ENCODE results near the gene PRDM12. TPM values are rescaled to one million over a fixed set of nuclear protein-coding genes. Genes with fewer than 3 reads are reported as not detected.

The PRDM12 gene
- total RNA-seq, 4 donors from 2014 or later, result not detected

DNA sequence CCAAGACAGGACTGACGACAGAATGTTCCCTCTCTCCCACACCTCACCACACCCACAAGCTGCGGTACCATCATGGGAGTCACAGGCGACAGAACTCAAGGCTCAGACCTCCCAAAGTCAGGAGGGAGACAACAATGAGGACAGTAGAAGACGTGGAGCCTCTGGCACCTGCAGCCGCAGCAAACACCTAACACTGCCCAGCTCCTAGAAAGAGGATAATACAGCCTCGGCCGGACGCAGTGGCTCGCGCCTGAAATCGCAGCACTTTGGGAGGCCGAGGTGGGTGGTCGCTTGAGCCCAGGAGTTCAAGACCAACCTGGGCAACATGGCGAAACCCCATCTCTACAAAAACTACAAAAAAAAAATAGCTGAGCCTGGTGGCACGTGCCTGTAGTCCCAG lies 13.2 kb upstream of the PRDM12 start:
- H3K36me3 ChIP-seq, result no peaks in the 10 kb centered on the region
- no peak for DNase-seq (ENCODE audit: extremely low spot score)
- H3K4me3 ChIP-seq, result no peak overlapping the region
- no peak overlapping the region for H3K27ac ChIP-seq (replicated peaks in 1 of 4)
- intact Hi-C loops (cut with DNase I), result no loop called here
- H3K27me3 ChIP-seq, result peaks cover 0 to 63% (median 0%) of the 10 kb centered on the region in 4 donors
- 83% methylated on average over 8 of the region's 15 CpGs for WGBS
- TF ChIP-seq, protein P1, sequence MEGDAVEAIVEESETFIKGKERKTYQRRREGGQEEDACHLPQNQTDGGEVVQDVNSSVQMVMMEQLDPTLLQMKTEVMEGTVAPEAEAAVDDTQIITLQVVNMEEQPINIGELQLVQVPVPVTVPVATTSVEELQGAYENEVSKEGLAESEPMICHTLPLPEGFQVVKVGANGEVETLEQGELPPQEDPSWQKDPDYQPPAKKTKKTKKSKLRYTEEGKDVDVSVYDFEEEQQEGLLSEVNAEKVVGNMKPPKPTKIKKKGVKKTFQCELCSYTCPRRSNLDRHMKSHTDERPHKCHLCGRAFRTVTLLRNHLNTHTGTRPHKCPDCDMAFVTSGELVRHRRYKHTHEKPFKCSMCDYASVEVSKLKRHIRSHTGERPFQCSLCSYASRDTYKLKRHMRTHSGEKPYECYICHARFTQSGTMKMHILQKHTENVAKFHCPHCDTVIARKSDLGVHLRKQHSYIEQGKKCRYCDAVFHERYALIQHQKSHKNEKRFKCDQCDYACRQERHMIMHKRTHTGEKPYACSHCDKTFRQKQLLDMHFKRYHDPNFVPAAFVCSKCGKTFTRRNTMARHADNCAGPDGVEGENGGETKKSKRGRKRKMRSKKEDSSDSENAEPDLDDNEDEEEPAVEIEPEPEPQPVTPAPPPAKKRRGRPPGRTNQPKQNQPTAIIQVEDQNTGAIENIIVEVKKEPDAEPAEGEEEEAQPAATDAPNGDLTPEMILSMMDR (IDR thresholded peaks at IDR 0.05), result no peak
- TF ChIP-seq POLR2AphosphoS5 (IDR thresholded peaks at IDR 0.05), result no peak
- no peak for TF ChIP-seq EP300 (IDR thresholded peaks at IDR 0.05)
- no peak for TF ChIP-seq POLR2A (IDR thresholded peaks at IDR 0.05; ENCODE audit: low read depth)
- no peaks in the 10 kb centered on the region for H3K4me1 ChIP-seq
- peaks cover 0 to 4% (median 0%) of the 10 kb centered on the region in 4 donors for H3K9me3 ChIP-seq

DNA sequence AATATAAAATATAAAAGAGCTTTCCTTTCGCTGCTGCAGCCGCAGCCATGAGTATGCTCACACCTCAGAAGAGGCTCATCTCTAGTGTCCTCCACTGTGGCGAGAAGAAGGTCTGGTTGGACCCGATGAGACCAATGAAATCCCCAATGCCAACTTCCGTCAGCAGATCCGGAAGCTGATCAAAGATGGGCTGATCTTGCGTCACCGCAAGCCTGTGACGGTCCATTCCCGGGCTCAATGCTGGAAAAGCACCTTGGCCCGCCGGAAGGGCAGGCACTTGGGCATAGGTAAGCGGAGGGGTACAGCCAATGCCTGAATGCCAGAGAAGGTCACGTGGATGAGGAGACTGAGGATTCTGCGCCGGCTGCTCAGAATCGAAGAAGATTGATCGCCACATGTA lies 12.6 kb upstream of the PRDM12 start:
- H3K4me1 ChIP-seq, result no peaks in the 10 kb centered on the region
- no peak overlapping the region for H3K4me3 ChIP-seq
- 94% methylated on average over 8 of the region's 18 CpGs for WGBS
- no peak overlapping the region for H3K27ac ChIP-seq (replicated peaks in 1 of 4)
- DNase-seq (ENCODE audit: extremely low spot score), result no peak
- no peaks in the 10 kb centered on the region for H3K9me3 ChIP-seq
- H3K27me3 ChIP-seq, result peaks cover 0 to 65% (median 0%) of the 10 kb centered on the region in 4 donors
- no peaks in the 10 kb centered on the region for H3K36me3 ChIP-seq
- TF ChIP-seq EP300 (IDR thresholded peaks at IDR 0.05), result no peak
- TF ChIP-seq, protein P1 (IDR thresholded peaks at IDR 0.05), result no peak
- no peak for TF ChIP-seq POLR2A (IDR thresholded peaks at IDR 0.05; ENCODE audit: low read depth)
- TF ChIP-seq POLR2AphosphoS5 (IDR thresholded peaks at IDR 0.05), result no peak
- intact Hi-C loops (cut with DNase I), result no loop called here

DNA sequence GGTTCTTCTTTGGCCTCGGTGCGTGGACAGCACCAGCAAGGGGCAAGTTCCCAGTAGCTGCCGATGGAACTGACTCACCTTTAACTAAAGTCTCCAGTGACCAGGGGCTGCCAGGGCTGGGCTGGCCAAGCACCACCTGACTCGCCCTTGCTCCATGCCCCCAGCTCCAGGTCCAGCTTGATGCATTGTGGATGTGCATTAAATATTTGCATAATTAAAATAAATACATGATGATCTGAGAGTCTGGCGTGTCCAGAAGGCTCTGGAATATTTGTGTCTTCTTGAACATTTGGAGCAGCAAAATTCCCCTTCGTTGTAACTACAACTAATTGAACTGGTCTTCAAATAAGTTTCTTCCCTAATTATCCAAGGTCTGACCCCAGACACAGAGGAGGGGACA lies 9.5 kb upstream of the PRDM12 start:
- intact Hi-C loops (cut with DNase I), result no loop called here
- TF ChIP-seq POLR2AphosphoS5 (IDR thresholded peaks at IDR 0.05), result no peak
- TF ChIP-seq POLR2A (IDR thresholded peaks at IDR 0.05; ENCODE audit: low read depth), result no peak
- TF ChIP-seq, protein P1 (IDR thresholded peaks at IDR 0.05), result no peak
- no peak for TF ChIP-seq EP300 (IDR thresholded peaks at IDR 0.05)
- Histone ChIP-seq H3K27me3 (peaks cover 6 to 83% (median 24%) of the 10 kb centered on the region in 4 donors), H3K9me3 (no peaks in the 10 kb centered on the region), H3K4me3 (no peak overlapping the region), H3K36me3 (no peaks in the 10 kb centered on the region), H3K27ac (replicated peaks in 1 of 4) (no peak overlapping the region), H3K4me1 (peaks cover 4 to 8% (median 8%) of the 10 kb centered on the region in 4 donors)
- 81% methylated on average over 6 of the region's 6 CpGs for WGBS
- no peak for DNase-seq (ENCODE audit: extremely low spot score)

DNA sequence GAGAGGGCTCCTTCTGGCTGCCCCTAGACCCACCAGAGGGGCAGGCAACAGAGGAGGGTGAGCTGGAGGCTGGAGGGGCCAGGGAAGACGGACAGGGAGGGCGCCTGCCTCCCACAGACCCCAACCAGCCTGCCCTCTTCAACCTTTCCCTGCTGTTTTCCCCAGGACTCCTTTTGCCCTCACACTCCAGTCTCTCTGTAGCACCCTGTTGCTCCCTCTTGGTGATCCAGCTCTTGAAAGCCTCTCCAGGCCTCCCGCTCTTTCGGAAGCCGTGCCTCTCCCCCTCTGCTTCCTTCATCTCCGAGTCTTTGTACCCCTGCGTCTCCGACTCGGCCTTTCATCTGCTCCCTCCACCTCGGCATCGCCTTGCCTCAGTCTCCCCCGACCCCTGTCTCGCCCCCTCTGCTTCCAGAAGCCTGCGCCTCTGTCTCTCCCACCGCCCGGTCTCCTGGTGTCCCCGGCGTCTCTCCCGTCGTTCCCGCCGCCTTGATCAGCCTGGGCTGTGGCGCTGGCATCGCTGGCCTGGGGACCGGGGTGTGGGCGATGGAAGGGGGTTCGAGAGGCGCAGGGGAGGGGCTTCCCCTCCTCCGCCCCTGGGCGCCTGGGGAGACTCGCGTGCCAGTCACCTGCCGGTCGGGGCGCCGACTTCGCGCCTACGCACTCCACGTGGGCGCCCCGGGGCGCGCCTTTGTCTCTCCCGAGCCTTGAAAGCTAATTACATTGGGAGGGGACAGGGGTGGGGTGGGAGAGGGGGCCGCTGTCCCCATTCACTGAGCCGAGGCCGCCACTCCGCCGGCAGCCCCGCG lies 5.3 kb upstream of the PRDM12 start:
- Histone ChIP-seq H3K9me3 (no peaks in the 10 kb centered on the region), H3K4me3 (no peak overlapping the region), H3K4me1 (peaks cover 41 to 51% (median 50%) of the 10 kb centered on the region in 4 donors), H3K27ac (replicated peaks in 1 of 4) (no peak overlapping the region), H3K36me3 (no peaks in the 10 kb centered on the region), H3K27me3 (peaks cover 30 to 98% (median 65%) of the 10 kb centered on the region in 4 donors)
- TF ChIP-seq, protein P1 (IDR thresholded peaks at IDR 0.05), result no peak
- TF ChIP-seq POLR2AphosphoS5 (IDR thresholded peaks at IDR 0.05), result no peak
- no peak for TF ChIP-seq POLR2A (IDR thresholded peaks at IDR 0.05; ENCODE audit: low read depth)
- TF ChIP-seq EP300 (IDR thresholded peaks at IDR 0.05), result no peak
- no peak for DNase-seq (ENCODE audit: extremely low spot score)
- intact Hi-C loops (cut with DNase I), result no loop called here
- 23% methylated on average over 25 of the region's 52 CpGs for WGBS
